Measurements from ENCODE around the gene MFAP3L.
"Not testable (repeated sequence)": the region's sequence is repeated elsewhere in the genome, so short reads cannot be mapped to it uniquely, and the experiment has no call there.

The MFAP3L gene

DNA sequence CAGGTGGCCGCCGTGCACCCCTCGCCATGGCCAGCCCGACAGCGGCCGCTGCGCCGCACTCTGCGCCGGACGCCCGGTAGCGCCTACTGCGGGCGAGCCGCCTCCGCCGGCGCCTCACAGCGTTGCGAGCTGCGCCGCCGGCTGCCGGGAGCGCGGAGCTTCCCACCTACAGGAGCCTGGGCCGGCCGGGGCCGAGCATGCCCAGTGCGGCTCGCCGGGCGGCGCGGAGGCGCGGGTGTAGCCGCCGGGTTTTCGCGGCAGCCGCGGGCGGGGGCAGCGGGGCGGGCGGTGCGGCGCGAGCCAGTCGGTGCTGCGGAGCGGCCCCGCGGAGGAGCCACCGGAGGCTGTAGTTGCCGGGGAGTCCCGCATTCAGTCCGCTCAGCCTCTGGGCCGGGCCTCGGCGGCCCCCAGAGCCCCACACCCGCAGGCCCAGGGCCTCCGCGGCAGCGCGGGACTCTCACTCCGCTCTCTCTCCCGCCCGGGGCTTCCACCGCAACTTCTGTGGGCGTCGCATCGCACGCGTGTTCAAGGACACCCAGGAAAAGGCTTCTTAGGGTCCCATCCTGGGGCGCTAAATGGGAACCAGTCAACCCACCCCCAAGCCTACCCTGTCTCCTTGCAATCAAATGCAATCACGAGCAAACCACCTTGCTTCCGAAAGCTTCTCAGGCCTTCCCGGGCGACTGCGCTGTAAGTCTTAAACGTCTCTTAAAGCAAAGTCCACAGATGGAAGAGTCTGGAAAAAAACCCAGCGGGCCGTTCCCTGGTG, at the start of gene MFAP3L:
MFAP3L (minus strand) TSS at position 143 of the 769 bp plus-strand sequence. CDS start 20,518 bp downstream, outside the sequence.
- DNase-seq (ENCODE audit: low read depth): peak; percentile 90

- no peak for DNase-seq (ENCODE audit: low read depth)
Measured at GRCh38 chr4:170071196-170071595, 45.0 kb upstream of the MFAP3L start.

DNA sequence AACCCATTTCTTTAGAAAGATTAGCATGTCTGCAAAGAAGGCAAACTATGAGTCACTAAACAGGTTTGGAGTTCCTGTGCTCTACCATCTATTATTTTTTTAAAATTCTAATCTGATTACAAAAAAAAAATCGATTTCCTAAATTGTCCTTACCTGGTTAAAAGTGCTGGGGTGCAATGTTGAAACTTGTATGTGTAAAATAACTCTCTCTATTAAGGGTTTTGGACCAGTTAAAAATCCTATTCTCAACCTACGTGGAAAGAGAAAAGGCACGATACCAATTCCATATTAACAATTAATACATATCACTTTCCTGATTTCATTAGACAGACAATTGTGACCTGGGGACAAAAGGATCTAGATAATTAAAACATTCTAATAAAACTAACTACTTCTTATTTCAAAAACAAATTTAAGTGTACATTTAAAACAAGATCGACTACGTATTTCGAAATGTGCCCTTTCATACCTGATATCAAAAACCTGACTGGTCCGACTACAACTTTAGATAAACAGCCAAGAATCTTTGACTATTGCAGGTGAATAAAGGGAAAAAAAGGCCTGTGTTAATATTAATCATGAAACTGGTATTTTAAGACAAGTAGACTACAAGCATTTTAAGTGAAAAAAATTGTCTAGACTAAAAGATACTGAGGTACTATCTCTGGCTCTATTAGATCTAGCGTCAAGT, 42.4 kb upstream of the MFAP3L start:
- no peak for DNase-seq (ENCODE audit: low read depth)

- no peak for DNase-seq (ENCODE audit: low read depth)
Measured at GRCh38 chr4:170059421-170059820, 33.2 kb upstream of the MFAP3L start.

GRCh38 chr4:170058826-170059225, 32.6 kb upstream of the MFAP3L start:
- DNase-seq (ENCODE audit: low read depth): no peak

DNA sequence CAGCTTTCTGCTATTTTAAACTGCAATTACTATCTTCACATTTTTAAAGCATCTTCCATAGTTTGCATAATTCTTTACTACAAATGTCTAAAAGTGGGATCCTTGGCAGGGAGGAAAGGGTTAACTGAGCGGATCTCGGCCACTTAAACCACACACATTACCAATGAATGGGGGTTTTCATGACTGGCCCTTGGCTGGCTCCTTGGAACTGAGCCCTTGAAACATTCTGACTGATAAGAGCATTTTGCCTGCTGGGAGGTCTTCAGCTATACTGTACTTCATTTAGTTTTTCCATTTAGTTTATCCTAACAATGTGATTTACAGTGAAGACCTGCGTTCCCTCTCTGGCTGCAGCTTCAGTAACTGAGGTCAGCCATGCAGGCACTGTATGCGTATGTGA, 31.7 kb upstream of the MFAP3L start:
- DNase-seq (ENCODE audit: low read depth): no peak

- no peak for DNase-seq (ENCODE audit: low read depth)
Measured at GRCh38 chr4:170052919-170053318, 26.7 kb upstream of the MFAP3L start.

DNA sequence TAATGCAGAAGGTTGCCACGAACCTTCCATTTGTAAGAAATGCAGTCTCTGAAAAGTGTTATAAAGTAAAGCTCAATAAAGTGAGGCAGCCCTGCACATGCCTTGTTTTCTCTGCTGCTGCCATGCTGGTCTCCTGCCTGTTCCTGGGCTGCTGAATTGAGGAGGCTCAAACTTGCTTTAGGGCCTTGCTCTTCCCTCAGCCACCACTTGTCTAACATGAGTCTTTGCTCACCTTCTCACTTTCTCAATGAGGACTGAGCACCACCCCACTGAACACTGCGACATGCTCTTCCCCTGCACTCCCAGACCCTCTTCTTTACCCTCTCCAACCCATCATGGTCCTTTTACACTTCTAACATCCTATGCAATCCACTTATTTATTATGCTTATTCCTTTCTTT, 25.2 kb upstream of the MFAP3L start:
- no peak for DNase-seq (ENCODE audit: low read depth)

GRCh38 chr4:170049766-170050165, 23.6 kb upstream of the MFAP3L start:
- no peak for DNase-seq (ENCODE audit: low read depth)

DNA sequence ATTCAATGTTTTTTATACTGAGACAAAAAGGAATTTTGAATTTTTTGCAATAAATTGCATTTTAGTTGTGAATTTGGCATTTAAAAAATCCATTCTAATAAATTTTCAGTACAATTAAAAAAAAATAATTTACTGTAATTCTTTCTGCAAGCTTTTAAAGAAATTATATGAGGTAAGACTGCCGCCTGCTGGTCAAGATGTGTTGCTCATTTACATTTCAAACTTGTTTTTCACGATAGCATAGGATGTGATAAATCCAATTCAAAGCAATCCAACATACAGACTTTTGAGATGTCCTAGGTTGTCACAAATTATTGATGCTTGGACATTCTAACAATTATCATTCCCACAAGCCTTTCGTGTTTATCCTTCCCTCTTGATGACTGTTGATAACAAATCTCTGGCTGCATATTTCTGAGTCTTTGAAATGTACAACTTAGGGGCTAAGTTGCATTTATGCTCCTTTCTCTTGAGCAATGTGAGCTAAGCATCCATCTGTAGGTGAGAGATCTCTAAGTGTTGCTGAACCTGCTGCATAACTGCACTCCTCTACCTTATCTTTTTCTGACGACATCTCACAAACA, 21.7 kb upstream of the MFAP3L start:
- DNase-seq (ENCODE audit: low read depth): peak; percentile 73

GRCh38 chr4:170046156-170046555, 20.0 kb upstream of the MFAP3L start:
- not testable (repeated sequence) for DNase-seq (ENCODE audit: low read depth)

- DNase-seq (ENCODE audit: low read depth): no peak
Measured at GRCh38 chr4:170040031-170040680, 14.0 kb upstream of the MFAP3L start.

GRCh38 chr4:170038769-170039168, 12.6 kb upstream of the MFAP3L start:
- DNase-seq (ENCODE audit: low read depth): no peak

- DNase-seq (ENCODE audit: low read depth): no peak
Measured at GRCh38 chr4:170038232-170038631, 12.0 kb upstream of the MFAP3L start.

GRCh38 chr4:170037481-170037880, 11.3 kb upstream of the MFAP3L start:
- DNase-seq (ENCODE audit: low read depth): no peak

- no peak for DNase-seq (ENCODE audit: low read depth)
Measured at GRCh38 chr4:170035845-170036244, 9.7 kb upstream of the MFAP3L start.

DNA sequence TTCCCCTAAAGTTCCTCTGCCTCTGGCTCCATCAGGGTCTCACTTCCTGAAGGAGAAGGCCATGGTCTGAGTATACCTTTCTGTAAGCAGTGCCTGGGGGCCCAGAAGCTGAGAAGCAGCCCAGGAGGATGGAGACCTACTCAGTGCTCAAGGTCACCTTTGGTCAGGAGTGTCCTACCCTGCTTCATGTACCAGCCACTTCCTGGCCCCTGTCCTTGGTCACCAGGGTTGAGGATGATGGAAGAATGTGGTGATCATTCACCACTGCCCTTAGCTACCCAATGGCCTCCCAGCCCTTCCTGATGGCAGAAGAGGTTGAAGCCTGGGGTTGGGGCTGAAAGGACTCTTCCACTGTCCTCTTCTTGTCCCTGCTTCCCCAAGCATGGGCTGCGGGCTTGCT, 9.0 kb upstream of the MFAP3L start:
- DNase-seq (ENCODE audit: low read depth): no peak

DNA sequence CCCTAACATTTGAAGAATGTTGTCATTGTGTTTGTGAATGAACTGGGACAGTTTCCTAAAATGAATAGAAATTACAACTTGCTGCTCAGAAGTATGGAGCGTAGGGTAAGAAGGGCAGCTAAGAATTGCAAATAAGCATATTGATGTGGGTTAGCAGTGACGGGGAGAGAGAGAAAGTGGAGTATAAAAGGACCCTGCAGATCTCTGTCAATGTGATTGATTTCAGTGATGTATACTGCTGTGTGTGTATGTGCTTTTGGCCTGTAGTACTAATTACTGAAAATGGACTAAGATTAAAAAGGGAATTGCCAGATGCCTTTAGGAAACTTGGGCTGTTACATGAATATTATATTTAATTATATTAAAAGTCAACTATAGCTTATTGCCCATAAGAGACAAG, 7.8 kb upstream of the MFAP3L start:
- no peak for DNase-seq (ENCODE audit: low read depth)

DNA sequence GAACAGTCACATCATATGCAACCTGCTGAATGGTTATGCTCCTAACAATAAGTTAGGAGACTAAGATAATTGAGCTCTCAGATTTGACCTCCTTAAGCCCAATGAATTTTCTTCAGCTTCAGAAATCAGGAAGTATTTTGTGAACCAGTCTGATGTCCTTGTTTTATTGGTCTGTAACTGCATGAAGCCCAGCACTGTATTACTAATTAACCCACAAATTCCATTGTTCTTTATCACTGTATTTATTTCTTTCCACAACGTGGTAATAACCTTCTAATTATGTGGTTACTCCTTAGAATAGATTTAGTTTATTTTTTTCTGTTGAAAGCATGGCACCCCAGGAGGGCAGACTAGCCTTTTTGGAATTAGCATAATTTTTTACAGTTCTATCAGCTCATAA, 3.9 kb upstream of the MFAP3L start:
- DNase-seq (ENCODE audit: low read depth): peak; percentile 61

- peak; percentile 96 for DNase-seq (ENCODE audit: low read depth)
Measured at GRCh38 chr4:170027181-170027829, 1.1 kb upstream of the MFAP3L start.

DNA sequence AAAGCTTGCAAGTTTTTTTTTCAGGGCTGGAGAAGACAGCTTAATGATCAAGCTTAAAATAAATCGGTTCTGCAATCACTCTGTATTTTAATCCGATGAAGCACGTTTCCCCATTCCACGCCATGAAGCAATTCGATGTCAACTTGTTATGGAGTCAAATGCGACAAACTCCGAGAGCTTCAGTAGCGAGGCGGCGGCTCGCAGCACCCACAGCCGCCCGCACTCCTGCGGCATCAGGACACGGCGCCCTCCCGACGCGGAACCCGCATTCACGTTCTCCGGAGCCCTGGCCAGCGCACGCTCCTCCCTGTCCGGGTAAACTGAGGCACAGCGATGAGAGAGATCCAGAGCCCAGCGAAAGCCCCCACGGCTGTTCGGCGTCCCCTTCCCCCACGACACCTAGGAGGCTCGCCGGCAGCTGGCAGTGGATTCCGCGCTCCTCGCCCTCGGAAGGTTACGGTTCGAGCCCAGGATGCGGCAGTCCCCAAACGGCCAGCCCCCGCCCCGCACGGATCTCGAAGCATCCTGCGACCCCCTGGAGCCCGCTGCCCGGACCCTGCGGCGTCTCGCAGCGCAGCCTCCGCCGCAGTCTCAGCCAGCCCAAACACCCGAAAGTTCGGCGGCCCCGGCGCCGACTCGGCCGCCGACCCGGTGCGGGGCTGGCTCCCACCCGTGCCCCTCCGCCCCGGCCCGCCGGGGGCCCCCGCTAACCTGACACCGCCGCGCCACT, 507 bp downstream of the MFAP3L start:
- no peak for DNase-seq (ENCODE audit: low read depth)
